HepG2 (cell line): Measurements from ENCODE around the gene FAM83D. TPM values are rescaled to one million over a fixed set of nuclear protein-coding genes. Genes with fewer than 3 reads are reported as not detected.
A peak's percentile ranks its signal among the peaks of the same experiment; 100 is the strongest.

Experiments
- ATAC-seq: fragments of 200-7000 bp; cut with Tn5 transposase; 3 replicates; pipeline ENCODE4 v1.9.1; 2020; ENCODE audit warnings: mild to moderate bottlenecking, moderate library complexity
- BruUV-seq: library from RNA; stranded (reverse); fragments of 400-500 nt; replicated peaks from 2 replicates; lab custom pipeline; 2021; lab: Mats Ljungman, UMichigan
- CTCF ChIA-PET: fragments of 300-600 bp; formaldehyde crosslinking; extraction: SDS; loops from one replicate; lab custom pipeline; 2021; ENCODE audit warnings: low total read pairs, inconsistent platforms, low intra/inter-chr PET ratio; lab: Yijun Ruan, JAX
- POLR2A ChIA-PET: fragments of 350-600 bp; sonication (Branson Sonifier 250); formaldehyde crosslinking; loops from one replicate; lab custom pipeline; 2020; ENCODE audit warnings: antibody characterized with exemption, inconsistent platforms; lab: Yijun Ruan, JAX
- DNase-seq: peaks from one replicate; pipeline ENCODE4 v3.0.0-alpha.2; 2015; ENCODE audit warnings: low spot score
- FAIRE-seq: peaks from 3 replicates; lab custom pipeline; 2011; peaks lifted over from hg19 to GRCh38; lab: Jason Lieb, UNC
- H2AFZ ChIP-seq: one replicate; pipeline ENCODE4 v1.6.1; 2011; ENCODE audit warnings: low read length, inconsistent platforms
- H3K27ac ChIP-seq: fragments of 300-600 bp; 3 replicates; pipeline ENCODE4 v1.8.0; 2011; ENCODE audit warnings: mixed run types, mild to moderate bottlenecking, mixed read lengths, low read length, inconsistent platforms; ENCODE audit not compliant: insufficient read depth; ENCODE audit errors: extremely low read length
- H3K27me3 ChIP-seq, 2 experiments: fragments of 200-600 bp in 1 of 2; 2 replicates in 1 of 2; 3 replicates in 1 of 2; pipeline versions ENCODE4 v1.6.0 to v1.8.0; 2011; ENCODE audit warnings: low read length in 2 of 2, mild to moderate bottlenecking in 2 of 2, moderate library complexity in 2 of 2, inconsistent platforms in 1 of 2; ENCODE audit not compliant: insufficient read depth in 2 of 2, control insufficient read depth in 1 of 2
- H3K36me3 ChIP-seq, 2 experiments: fragments of 200-600 bp in 1 of 2; replicated peaks in 1 of 2; 2 replicates in 1 of 2; 3 replicates in 1 of 2; pipeline versions ENCODE4 v1.5.1 to v1.8.0; 2011; ENCODE audit warnings: low read length in 2 of 2, inconsistent platforms in 1 of 2; ENCODE audit not compliant: insufficient read depth in 2 of 2, control insufficient read depth in 1 of 2
- H3K4me1 ChIP-seq: 2 replicates; pipeline ENCODE4 v1.5.1; 2012; ENCODE audit warnings: low read length, inconsistent platforms; ENCODE audit not compliant: insufficient read depth
- H3K4me2 ChIP-seq: 2 replicates; pipeline ENCODE4 v1.6.0; 2011; ENCODE audit warnings: low read depth, low read length, inconsistent platforms
- H3K4me3 ChIP-seq, 3 experiments: fragments of 200-600 bp in 1 of 3; sonication (generic), shearing (Covaris generic) in 1 of 3; replicated peaks in 1 of 3; 2 replicates each; pipeline ENCODE4 v1.5.1; 2011 to 2016; ENCODE audit warnings: low read length in 3 of 3, inconsistent platforms in 2 of 3, low read depth in 2 of 3, mild to moderate bottlenecking in 2 of 3, control low read depth in 1 of 3, mixed read lengths in 1 of 3; ENCODE audit not compliant: insufficient read depth in 1 of 3
- H3K79me2 ChIP-seq: one replicate; pipeline ENCODE4 v1.6.1; 2011; ENCODE audit warnings: low read length, inconsistent platforms; ENCODE audit not compliant: insufficient read depth
- H3K9ac ChIP-seq: 2 replicates; pipeline ENCODE4 v1.6.0; 2011; ENCODE audit warnings: mild to moderate bottlenecking, low read depth, low read length, inconsistent platforms; ENCODE audit not compliant: insufficient read depth
- H3K9me3 ChIP-seq: 2 replicates; pipeline ENCODE4 v1.5.1; 2012; ENCODE audit warnings: mild to moderate bottlenecking, low read length
- H4K20me1 ChIP-seq: 2 replicates; pipeline ENCODE4 v1.6.0; 2011; ENCODE audit warnings: inconsistent platforms, mild to moderate bottlenecking, low read length, moderate library complexity; ENCODE audit not compliant: insufficient read depth
- GATA4 ChIP-seq: sonication (generic); IDR thresholded peaks from 2 replicates; pipeline ENCODE4 v1.6.1; 2016; ENCODE audit warnings: antibody characterized with exemption, low read depth, borderline replicate concordance
- GATAD1 ChIP-seq: IDR thresholded peaks from 2 replicates; pipeline ENCODE4 v1.6.1; 2016; ENCODE audit warnings: missing genetic modification reagents, missing compliant biosample characterization
- HDAC1 ChIP-seq: sonication (generic); formaldehyde crosslinking; IDR thresholded peaks from 2 replicates; pipeline ENCODE4 v1.5.1; 2020; ENCODE audit warnings: mild to moderate bottlenecking, missing genetic modification reagents
- HNF4G ChIP-seq, 2 experiments: sonication (generic) in 1 of 2; formaldehyde crosslinking in 1 of 2; IDR thresholded peaks; 2 replicates each; pipeline versions ENCODE4 v1.4.0 to v1.6.1; 2011 to 2020; ENCODE audit warnings: borderline replicate concordance in 2 of 2, low read depth in 2 of 2, mild to moderate bottlenecking in 2 of 2, low read length in 1 of 2, missing genetic modification reagents in 1 of 2, moderate library complexity in 1 of 2
- HNRNPLL ChIP-seq: fragments of 200-400 bp; formaldehyde crosslinking; IDR thresholded peaks from 2 replicates; pipeline ENCODE4 v1.6.1; 2017; ENCODE audit warnings: mild to moderate bottlenecking, low read depth, low read length; ENCODE audit not compliant: poor library complexity, severe bottlenecking
- MAFK ChIP-seq, 2 experiments: IDR thresholded peaks in 1 of 2; conservative IDR thresholded peaks in 1 of 2; 2 replicates each; pipeline ENCODE4 v1.6.1; 2011; ENCODE audit warnings: improper control_type of control experiment in 2 of 2, low read length in 2 of 2
- MYC ChIP-seq: sonication (generic); formaldehyde crosslinking; IDR thresholded peaks from 2 replicates; pipeline ENCODE4 v1.9.0; 2021; ENCODE audit warnings: missing genetic modification reagents, borderline replicate concordance
- POLR2G ChIP-seq: fragments of 200-400 bp; formaldehyde crosslinking; IDR thresholded peaks from 2 replicates; pipeline ENCODE4 v1.6.1; 2018; ENCODE audit warnings: mild to moderate bottlenecking, low read depth, low read length, moderate library complexity
- STAT5B ChIP-seq: sonication (generic); formaldehyde crosslinking; IDR thresholded peaks from 2 replicates; pipeline ENCODE4 v1.4.0; 2020; ENCODE audit warnings: missing genetic modification reagents
- TBX2 ChIP-seq: sonication (generic); formaldehyde crosslinking; IDR thresholded peaks from 2 replicates; pipeline ENCODE4 v1.5.0; 2020; ENCODE audit warnings: missing genetic modification reagents, mild to moderate bottlenecking, borderline replicate concordance
- ZC3H13 ChIP-seq: sonication (generic); formaldehyde crosslinking; IDR thresholded peaks from 2 replicates; pipeline ENCODE4 v1.8.1; 2023; ENCODE audit warnings: mild to moderate bottlenecking, missing genetic modification reagents, moderate library complexity
- ZNF552 ChIP-seq: sonication (generic); formaldehyde crosslinking; IDR thresholded peaks from 2 replicates; pipeline ENCODE4 v1.9.0; 2022; ENCODE audit warnings: missing genetic modification reagents, mild to moderate bottlenecking, borderline replicate concordance
- ZNF768 ChIP-seq: sonication (generic); formaldehyde crosslinking; IDR thresholded peaks from 2 replicates; pipeline ENCODE4 v1.4.0; 2020; ENCODE audit warnings: missing genetic modification reagents
- ZSCAN12 ChIP-seq: sonication (generic); formaldehyde crosslinking; IDR thresholded peaks from 2 replicates; pipeline ENCODE4 v1.9.0; 2021; ENCODE audit warnings: mild to moderate bottlenecking, missing genetic modification reagents
- ZSCAN25 ChIP-seq: sonication (generic); formaldehyde crosslinking; IDR thresholded peaks from 2 replicates; pipeline ENCODE4 v1.8.0; 2022; ENCODE audit warnings: mild to moderate bottlenecking, missing genetic modification reagents
- WGBS: methylation state at CpG from one replicate; pipeline ENCODE4 v1.1.6; 2017; ENCODE audit warnings: low lambda C conversion rate; 5-methylcytosine and 5-hydroxymethylcytosine counted together
- in situ Hi-C: cut with HindIII; loops from 2 replicates; pipeline ENCODE4 v1.10.0; 2017; ENCODE audit warnings: low pct_unique_long_range_greater_than_20kb; ENCODE audit not compliant: extremely low pct_ligation_motif_present
- intact Hi-C: fragments of 100-400 bp; cut with micrococcal nuclease; formaldehyde crosslinking; loops from one replicate; pipeline ENCODE4 v1.10.0; 2022; ENCODE audit not compliant: unreplicated experiment
- polyA plus RNA-seq, 8 experiments: library from polyadenylated mRNA; depleted of rRNA in 3 of 8; stranded (reverse) in 7 of 8; unstranded in 1 of 8; fragments of >200 nt; fragmentation: Illumina TruSeq in 4 of 8; extraction: Trizol in 4 of 8; gene quantifications; 2 replicates each; pipeline versions ENCODE4 v1.2.1 to v1.2.3, GENCODE V29; 2011 to 2016; ENCODE audit warnings: low read depth in 4 of 8, missing spikeins in 1 of 8, mixed read lengths in 1 of 8; ENCODE audit not compliant: insufficient read depth in 1 of 8
- total RNA-seq, 5 experiments: library from RNA; depleted of rRNA; stranded (reverse); fragments of >200 nt; fragmentation: Illumina TruSeq; extraction: Trizol; gene quantifications; 2 replicates each; pipeline ENCODE4 v1.2.3, GENCODE V29; 2016; ENCODE audit warnings: low read depth in 1 of 5
- TF ChIP-seq, protein P1 (sequence below): sonication (generic); formaldehyde crosslinking; IDR thresholded peaks from 2 replicates; pipeline ENCODE4 v1.4.0; 2020; ENCODE audit warnings: low read depth, mild to moderate bottlenecking, missing genetic modification reagents
- TF ChIP-seq, protein P2 (sequence below): IDR thresholded peaks from 2 replicates; pipeline ENCODE4 v1.6.1; 2016; ENCODE audit warnings: low read depth, control low read depth

FAM83D gene
- total and polyA plus RNA-seq, 2 of the 13 experiments (the other 11 are each of a cell fraction or from before 2014, with no cell fraction given) = 51.4 to 64.0 TPM

DNA sequence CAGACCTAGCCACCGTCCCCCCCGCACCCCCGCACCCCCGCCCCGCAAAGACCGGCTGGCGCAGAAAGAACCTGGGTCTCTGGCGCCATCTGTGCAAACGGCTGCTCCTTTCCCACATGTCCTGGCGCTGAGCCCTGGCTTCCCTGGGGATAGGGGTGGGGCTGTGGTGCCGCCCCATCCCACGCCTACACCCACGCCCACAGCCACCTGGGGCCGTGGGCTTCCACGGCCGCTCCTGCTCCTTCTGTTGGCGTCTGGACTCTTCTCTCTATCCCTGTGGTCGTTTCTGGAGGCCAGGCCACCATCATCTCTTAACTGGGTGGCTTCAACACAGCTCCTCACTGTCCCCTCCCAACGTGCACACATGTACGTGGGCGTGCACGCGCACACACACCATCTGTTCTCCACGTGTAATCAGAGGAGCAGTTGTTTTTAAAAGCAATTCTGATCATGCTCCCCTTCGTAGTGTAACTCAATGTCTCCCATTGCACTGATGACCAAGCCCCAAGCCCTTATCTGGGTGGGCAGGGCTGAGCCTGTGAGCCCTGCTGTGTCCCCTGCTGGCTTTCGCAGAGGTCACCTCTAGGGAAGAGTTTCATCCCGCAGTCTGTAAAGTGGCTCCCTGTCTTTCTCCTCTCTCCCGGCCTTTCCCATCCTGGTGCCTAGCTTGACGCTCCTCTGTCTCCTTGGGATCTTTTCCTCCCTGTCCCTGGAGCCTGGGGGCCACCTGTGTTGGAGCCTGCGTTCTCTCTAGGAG, 31.9 kb upstream of the FAM83D start (continued):
- TF ChIP-seq MYC (CRISPR knock-in tag) (peak; percentile 31; the same call in 1 of the 2 replicates), POLR2G (no peak), GATAD1 (CRISPR knock-in tag) (0 out of 2 replicates have a peak, but pooled peaks have one; percentile 7), ZSCAN25 (CRISPR knock-in tag) (peak; percentile 63; the same call in 1 of the 2 replicates)
- TF ChIP-seq, protein P1, sequence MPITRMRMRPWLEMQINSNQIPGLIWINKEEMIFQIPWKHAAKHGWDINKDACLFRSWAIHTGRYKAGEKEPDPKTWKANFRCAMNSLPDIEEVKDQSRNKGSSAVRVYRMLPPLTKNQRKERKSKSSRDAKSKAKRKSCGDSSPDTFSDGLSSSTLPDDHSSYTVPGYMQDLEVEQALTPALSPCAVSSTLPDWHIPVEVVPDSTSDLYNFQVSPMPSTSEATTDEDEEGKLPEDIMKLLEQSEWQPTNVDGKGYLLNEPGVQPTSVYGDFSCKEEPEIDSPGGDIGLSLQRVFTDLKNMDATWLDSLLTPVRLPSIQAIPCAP (CRISPR knock-in tag) = 0 out of 2 replicates have a peak, but pooled peaks have one; percentile 44

DNA sequence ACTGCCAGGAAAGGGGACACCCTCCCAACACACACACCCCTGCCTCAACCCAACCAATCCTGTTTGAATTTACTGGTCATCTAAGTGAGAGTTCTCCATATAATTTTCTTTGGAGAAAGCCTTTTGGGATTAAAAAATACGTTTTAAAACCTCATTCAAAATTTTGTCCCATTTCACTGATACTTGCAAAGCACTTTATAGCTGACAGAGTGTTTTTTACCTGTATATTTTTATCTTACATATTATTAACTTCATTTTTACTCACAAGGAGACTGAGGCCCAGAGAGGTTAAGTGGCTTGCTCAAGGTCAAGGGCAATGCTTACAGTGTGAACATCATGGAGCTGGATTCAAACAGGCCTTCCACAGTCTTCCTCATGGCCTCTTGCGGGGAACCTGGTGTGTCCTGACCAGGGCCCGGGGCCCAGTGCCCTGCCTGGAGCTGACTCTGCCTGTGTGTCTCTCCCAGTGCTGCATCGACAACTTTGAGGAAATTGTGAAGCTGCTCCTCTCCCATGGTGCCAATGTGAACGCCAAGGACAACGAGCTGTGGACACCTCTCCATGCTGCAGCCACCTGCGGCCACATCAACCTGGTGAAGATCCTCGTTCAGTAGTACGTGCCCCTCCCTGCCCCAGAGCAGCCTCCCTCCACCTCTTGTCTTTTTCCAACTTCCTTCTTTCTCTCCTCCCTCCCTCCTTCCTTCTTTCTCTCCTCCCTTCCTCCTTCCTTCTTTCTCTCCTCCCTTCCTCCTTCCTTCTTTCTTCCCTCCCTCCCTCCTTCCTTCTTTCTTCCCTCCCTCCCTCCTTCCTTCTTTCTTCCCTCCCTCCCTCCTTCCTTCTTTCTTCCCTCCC, 30.9 kb upstream of the FAM83D start:
- no TSS peak for BruUV-seq
- no peak for DNase-seq
- H2AFZ ChIP-seq = no peak overlapping the region
- POLR2A ChIA-PET = interaction anchor here (1.0 to 1.2 kb wide), 2 partner anchors 18 to 67 kb away, joined by 3 to 4 read pairs; partner anchors contain the start of gene DHX35
- peak overlapping the region; percentile 78 for H3K4me2 ChIP-seq
- no peaks in the 10 kb centered on the region for H3K9me3 ChIP-seq
- no peak overlapping the region for H3K27ac ChIP-seq
- H3K4me1 ChIP-seq = peaks cover 10% of the 10 kb centered on the region
- H3K79me2 ChIP-seq = no peaks in the 10 kb centered on the region
- intact Hi-C loops = loop anchor here (10.0 kb wide), 1 partner anchor 101 kb away; no protein-coding TSS in a partner anchor
- peaks cover 8 to 18% of the 10 kb centered on the region in 2 experiments; a peak in 4 of 5 replicates for H3K27me3 ChIP-seq
- CTCF ChIA-PET = interaction anchor here (1.1 to 2.0 kb wide), 2 partner anchors 18 to 31 kb away, joined by 3 to 9 read pairs; partner anchors contain the start of gene FAM83D
- no peak for ATAC-seq
- FAIRE-seq = no peak
- in situ Hi-C loops = no loop called here
- WGBS = 45% methylated on average over 9 of the region's 9 CpGs
- H3K36me3 ChIP-seq = no peaks in the 10 kb centered on the region
- no peaks in the 10 kb centered on the region for H4K20me1 ChIP-seq
- no peak overlapping the region for H3K4me3 ChIP-seq
- no peak overlapping the region for H3K9ac ChIP-seq
- TF ChIP-seq HNF4G (IDR thresholded peaks at IDR 0.05; ENCODE audit: borderline replicate concordance, low read depth, low read length) (no peak), HNF4G (CRISPR knock-in tag; IDR thresholded peaks at IDR 0.05; ENCODE audit: borderline replicate concordance, low read depth) (no peak), TBX2 (no peak), STAT5B (CRISPR knock-in tag) (no peak), HNRNPLL (no peak), GATA4 (no peak), ZSCAN12 (CRISPR knock-in tag) (no peak), MAFK (conservative IDR thresholded peaks at IDR 0.05 in 1 of 2, IDR thresholded peaks at IDR 0.05 in 1 of 2; ENCODE audit: low read length in 2 of 2) (peak; percentile 52 to 67), ZNF552 (CRISPR knock-in tag) (no peak), ZC3H13 (CRISPR knock-in tag) (no peak), ZNF768 (CRISPR knock-in tag) (0 out of 2 replicates have a peak, but pooled peaks have one; percentile 14), HDAC1 (CRISPR knock-in tag) (no peak)
- TF ChIP-seq, protein P2, sequence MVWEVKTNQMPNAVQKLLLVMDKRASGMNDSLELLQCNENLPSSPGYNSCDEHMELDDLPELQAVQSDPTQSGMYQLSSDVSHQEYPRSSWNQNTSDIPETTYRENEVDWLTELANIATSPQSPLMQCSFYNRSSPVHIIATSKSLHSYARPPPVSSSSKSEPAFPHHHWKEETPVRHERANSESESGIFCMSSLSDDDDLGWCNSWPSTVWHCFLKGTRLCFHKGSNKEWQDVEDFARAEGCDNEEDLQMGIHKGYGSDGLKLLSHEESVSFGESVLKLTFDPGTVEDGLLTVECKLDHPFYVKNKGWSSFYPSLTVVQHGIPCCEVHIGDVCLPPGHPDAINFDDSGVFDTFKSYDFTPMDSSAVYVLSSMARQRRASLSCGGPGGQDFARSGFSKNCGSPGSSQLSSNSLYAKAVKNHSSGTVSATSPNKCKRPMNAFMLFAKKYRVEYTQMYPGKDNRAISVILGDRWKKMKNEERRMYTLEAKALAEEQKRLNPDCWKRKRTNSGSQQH (CRISPR knock-in tag) = no peak
